Endodermal cell (in vitro differentiated cells): Measurements from ENCODE around the gene DAPP1. TPM values are rescaled to one million over a fixed set of nuclear protein-coding genes. Genes with fewer than 3 reads are reported as not detected.

Experiments
- DNase-seq: peaks from one replicate; pipeline ENCODE4 v3.0.0-alpha.2; 2017
- H3K27ac ChIP-seq: 2 replicates; pipeline ENCODE4 v1.5.1; 2013; ENCODE audit warnings: mild to moderate bottlenecking, low read depth, low read length, moderate library complexity
- H3K27me3 ChIP-seq: 2 replicates; pipeline ENCODE4 v1.6.1; 2013; ENCODE audit warnings: mild to moderate bottlenecking, low read length, moderate library complexity; ENCODE audit not compliant: insufficient read depth, control insufficient read depth, poor library complexity, severe bottlenecking
- H3K36me3 ChIP-seq: 2 replicates; pipeline ENCODE4 v1.7.0; 2013; ENCODE audit warnings: mild to moderate bottlenecking, low read length, moderate library complexity; ENCODE audit not compliant: control insufficient read depth, insufficient read depth
- H3K4me1 ChIP-seq: one replicate; pipeline ENCODE4 v1.7.0; 2013; ENCODE audit warnings: low read length; ENCODE audit not compliant: control insufficient read depth, insufficient read depth
- H3K4me3 ChIP-seq: 2 replicates; pipeline ENCODE4 v1.5.1; 2013; ENCODE audit warnings: mild to moderate bottlenecking, low read length, moderate library complexity
- H3K9ac ChIP-seq: 2 replicates; pipeline ENCODE4 v1.6.1; 2013; ENCODE audit warnings: mild to moderate bottlenecking, low read length, moderate library complexity; ENCODE audit not compliant: poor library complexity, severe bottlenecking; ENCODE audit errors: extremely low read depth
- H3K9me3 ChIP-seq: 2 replicates; pipeline ENCODE4 v1.6.1; 2013; ENCODE audit warnings: mild to moderate bottlenecking, low read length, moderate library complexity; ENCODE audit not compliant: control insufficient read depth
- H3K27ac Mint-ChIP-seq: 2 replicates; pipeline ENCODE4 v1.8.0; 2020; ENCODE audit warnings: mixed read lengths
- H3K27me3 Mint-ChIP-seq: 2 replicates; pipeline ENCODE4 v1.8.0; 2021; ENCODE audit warnings: mild to moderate bottlenecking, mixed read lengths; ENCODE audit not compliant: insufficient read depth
- H3K36me3 Mint-ChIP-seq: 2 replicates; pipeline ENCODE4 v1.8.0; 2020; ENCODE audit warnings: low read depth, mixed read lengths
- H3K4me1 Mint-ChIP-seq: 2 replicates; pipeline ENCODE4 v1.8.0; 2020; ENCODE audit warnings: mixed read lengths
- H3K4me3 Mint-ChIP-seq: 2 replicates; pipeline ENCODE4 v1.8.0; 2020; ENCODE audit warnings: mild to moderate bottlenecking, moderate library complexity, mixed read lengths
- H3K9me3 Mint-ChIP-seq: 2 replicates; pipeline ENCODE4 v1.8.0; 2020; ENCODE audit warnings: mild to moderate bottlenecking, mixed read lengths
- WGBS, 2 experiments: methylation state at CpG; one replicate each; pipeline versions ENCODE4 v1.1.5 to v1.1.7; 2013; ENCODE audit warnings: missing lambda C conversion rate in 2 of 2, mixed read lengths in 1 of 2; ENCODE audit not compliant: insufficient coverage in 1 of 2, insufficient read length in 1 of 2; 5-methylcytosine and 5-hydroxymethylcytosine counted together
- total RNA-seq, 2 donors: library from RNA; stranded (reverse); fragmentation: NEBNext Ultra II Directional in 1 of 2; extraction: Animal tissue kit (Norgen Biotek cat#: 25700) in 1 of 2; gene quantifications; 2 replicates in 1 of 2; 3 replicates in 1 of 2; pipeline ENCODE4 v1.2.1, GENCODE V29; 2021
- TF ChIP-seq, protein P1 (sequence below): fragments of 200-600 bp; sonication (generic); conservative IDR thresholded peaks from 2 replicates; pipeline ENCODE4 v1.5.0; 2021; ENCODE audit warnings: antibody characterized with exemption, mild to moderate bottlenecking

The DAPP1 gene
- total RNA-seq, 2 donors from 2014 or later, result not detected

DNA sequence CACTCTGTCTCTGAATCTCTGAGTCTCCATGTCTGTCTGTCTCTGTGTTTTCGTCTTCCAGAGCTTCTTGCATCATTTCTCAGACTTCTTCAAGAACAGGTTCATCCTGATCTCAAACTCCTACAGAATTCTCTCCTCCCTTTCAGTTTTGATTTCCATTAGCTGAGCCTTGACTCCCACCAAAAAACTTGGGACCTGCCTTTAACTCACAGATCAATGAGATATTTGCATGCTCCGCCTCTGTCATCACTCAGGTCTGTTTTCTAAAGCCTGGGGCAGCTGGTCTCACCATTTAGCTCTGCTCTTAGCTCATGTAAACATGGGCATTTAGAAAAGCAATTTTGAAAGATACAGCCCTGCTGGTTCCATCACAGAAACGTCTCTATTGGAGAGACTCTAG lies 8.6 kb downstream of the DAPP1 start:
- H3K4me3 ChIP-seq, result no peak overlapping the region
- no peaks in the 10 kb centered on the region for H3K36me3 ChIP-seq
- no peaks in the 10 kb centered on the region for H3K9me3 ChIP-seq
- TF ChIP-seq, protein P1, sequence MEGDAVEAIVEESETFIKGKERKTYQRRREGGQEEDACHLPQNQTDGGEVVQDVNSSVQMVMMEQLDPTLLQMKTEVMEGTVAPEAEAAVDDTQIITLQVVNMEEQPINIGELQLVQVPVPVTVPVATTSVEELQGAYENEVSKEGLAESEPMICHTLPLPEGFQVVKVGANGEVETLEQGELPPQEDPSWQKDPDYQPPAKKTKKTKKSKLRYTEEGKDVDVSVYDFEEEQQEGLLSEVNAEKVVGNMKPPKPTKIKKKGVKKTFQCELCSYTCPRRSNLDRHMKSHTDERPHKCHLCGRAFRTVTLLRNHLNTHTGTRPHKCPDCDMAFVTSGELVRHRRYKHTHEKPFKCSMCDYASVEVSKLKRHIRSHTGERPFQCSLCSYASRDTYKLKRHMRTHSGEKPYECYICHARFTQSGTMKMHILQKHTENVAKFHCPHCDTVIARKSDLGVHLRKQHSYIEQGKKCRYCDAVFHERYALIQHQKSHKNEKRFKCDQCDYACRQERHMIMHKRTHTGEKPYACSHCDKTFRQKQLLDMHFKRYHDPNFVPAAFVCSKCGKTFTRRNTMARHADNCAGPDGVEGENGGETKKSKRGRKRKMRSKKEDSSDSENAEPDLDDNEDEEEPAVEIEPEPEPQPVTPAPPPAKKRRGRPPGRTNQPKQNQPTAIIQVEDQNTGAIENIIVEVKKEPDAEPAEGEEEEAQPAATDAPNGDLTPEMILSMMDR, result no peak
- H3K9me3 Mint-ChIP-seq, result no peaks in the 10 kb centered on the region
- no peaks in the 10 kb centered on the region for H3K4me1 ChIP-seq
- H3K27ac Mint-ChIP-seq, result no peak overlapping the region
- 81 to 83% methylated on average over 3 of the region's 3 CpGs for WGBS, 2 experiments
- peaks cover 2% of the 10 kb centered on the region for H3K27me3 Mint-ChIP-seq
- H3K27ac ChIP-seq, result no peak overlapping the region
- no peak overlapping the region for H3K4me3 Mint-ChIP-seq
- no peak for DNase-seq
- no peak overlapping the region for H3K9ac ChIP-seq
- H3K36me3 Mint-ChIP-seq, result no peaks in the 10 kb centered on the region
- no peaks in the 10 kb centered on the region for H3K27me3 ChIP-seq
- H3K4me1 Mint-ChIP-seq, result no peaks in the 10 kb centered on the region

DNA sequence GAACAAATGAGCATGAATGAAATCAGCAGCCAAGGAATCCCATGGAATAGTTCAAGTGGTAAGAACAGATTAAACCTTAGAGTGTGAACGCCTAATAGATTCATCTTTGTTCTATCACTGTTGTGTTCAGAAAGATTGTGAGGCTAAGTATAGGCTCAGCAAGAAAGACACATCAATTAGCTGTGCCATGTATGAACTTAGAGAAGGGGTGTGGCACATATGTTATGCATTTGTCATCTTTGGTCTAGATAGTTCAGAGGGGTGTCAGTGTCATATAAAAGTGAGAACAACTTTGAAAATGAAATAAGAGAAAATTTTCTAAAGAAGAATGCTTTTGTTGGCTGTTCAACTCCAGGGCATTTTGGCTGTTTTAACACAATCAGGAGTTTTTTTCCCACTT lies 9.4 kb downstream of the DAPP1 start:
- H3K9ac ChIP-seq, result no peak overlapping the region
- H3K27ac ChIP-seq, result no peak overlapping the region
- no peaks in the 10 kb centered on the region for H3K4me1 ChIP-seq
- no peaks in the 10 kb centered on the region for H3K36me3 Mint-ChIP-seq
- H3K27me3 Mint-ChIP-seq, result peaks cover 2% of the 10 kb centered on the region
- H3K27me3 ChIP-seq, result no peaks in the 10 kb centered on the region
- 78 to 91% methylated on average over 1 of the region's 1 CpG for WGBS, 2 experiments
- DNase-seq, result no peak
- TF ChIP-seq, protein P1, result no peak
- no peaks in the 10 kb centered on the region for H3K36me3 ChIP-seq
- no peak overlapping the region for H3K4me3 ChIP-seq
- no peak overlapping the region for H3K27ac Mint-ChIP-seq
- no peaks in the 10 kb centered on the region for H3K9me3 ChIP-seq
- H3K4me3 Mint-ChIP-seq, result no peak overlapping the region
- no peaks in the 10 kb centered on the region for H3K4me1 Mint-ChIP-seq
- H3K9me3 Mint-ChIP-seq, result no peaks in the 10 kb centered on the region

DNA sequence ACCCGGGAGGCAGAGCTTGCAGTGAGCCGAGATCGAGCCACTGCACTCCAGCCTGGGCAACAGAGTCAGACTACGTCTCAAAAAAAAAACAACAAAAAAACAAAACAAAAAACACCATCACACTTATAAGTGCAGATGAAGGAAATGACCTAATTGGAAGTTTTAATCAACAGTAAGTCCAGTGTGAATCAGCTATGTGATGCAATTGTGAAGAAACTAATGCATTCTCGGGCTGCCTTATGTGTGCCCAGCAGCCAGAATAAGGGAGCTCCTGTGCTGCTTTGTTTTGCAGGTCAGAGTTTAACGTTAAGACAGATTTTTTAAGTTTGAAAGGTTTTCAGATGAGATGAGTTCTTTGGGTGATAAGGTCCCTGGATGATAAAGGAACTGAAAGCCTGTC lies 10.8 kb downstream of the DAPP1 start:
- Histone ChIP-seq H3K9ac (no peak overlapping the region), H3K4me3 (no peak overlapping the region), H3K27ac (no peak overlapping the region), H3K36me3 (no peaks in the 10 kb centered on the region), H3K4me1 (no peaks in the 10 kb centered on the region), H3K27me3 (no peaks in the 10 kb centered on the region), H3K9me3 (no peaks in the 10 kb centered on the region)
- Mint-ChIP-seq H3K4me1 (no peaks in the 10 kb centered on the region), H3K27ac (no peak overlapping the region), H3K27me3 (no peaks in the 10 kb centered on the region), H3K9me3 (no peaks in the 10 kb centered on the region), H3K4me3 (no peak overlapping the region), H3K36me3 (no peaks in the 10 kb centered on the region)
- WGBS, 2 experiments, result 90 to 93% methylated on average over 2 to 6 of the region's 6 CpGs
- TF ChIP-seq, protein P1, result no peak
- no peak for DNase-seq
